Measurements from ENCODE around the gene CELA2B. TPM values are rescaled to one million over a fixed set of nuclear protein-coding genes. Genes with fewer than 3 reads are reported as not detected.

CELA2B gene
- total and polyA plus RNA-seq, 2 of the 8 experiments (the other 6 are each of a cell fraction or from before 2014, with no cell fraction given), result not detected

DNA sequence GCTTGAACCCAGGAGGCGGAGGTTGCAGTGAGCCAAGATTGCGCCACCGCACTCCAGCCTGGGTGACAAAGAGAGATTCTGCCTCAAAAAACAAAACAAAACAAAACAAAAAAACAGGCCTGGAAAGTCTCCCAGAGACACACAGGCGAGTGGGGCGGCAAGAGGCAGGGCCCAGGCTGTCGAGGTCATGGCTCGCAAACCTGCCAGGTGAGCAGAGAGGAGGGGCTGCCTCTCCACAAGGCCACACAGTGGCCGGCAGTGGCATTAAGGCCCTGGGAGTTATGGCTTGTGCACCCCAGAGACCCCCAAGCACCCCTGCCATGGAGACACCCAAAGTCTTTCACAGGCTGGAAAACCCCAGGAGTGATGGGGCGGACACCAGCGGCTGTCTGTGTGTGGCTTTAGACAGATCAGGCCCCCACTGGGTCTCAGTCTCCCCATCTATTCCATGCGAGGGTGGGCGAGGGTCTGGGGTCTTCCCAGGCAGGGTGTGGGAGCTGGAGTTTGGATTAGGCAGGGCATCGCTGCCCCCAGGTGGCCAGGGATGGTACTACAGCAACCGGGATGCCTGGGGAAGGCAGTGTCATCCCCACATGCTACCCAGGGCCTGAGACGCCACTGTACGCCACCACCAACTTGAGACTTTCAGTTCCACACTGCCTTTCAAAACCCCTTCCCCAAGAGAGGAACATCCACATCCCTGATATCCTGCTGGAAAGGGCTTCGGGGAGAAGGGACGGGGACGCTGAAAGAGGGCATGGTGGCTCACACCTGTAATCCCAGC lies 44.9 kb upstream of the CELA2B start:
- peak; percentile 52 for FAIRE-seq
- Histone ChIP-seq H2BK15ac (ENCODE audit: low read length) (0 out of 2 replicates have a peak overlapping the region, but pooled peaks have one; percentile 81), H4K91ac (replicated peaks; ENCODE audit: insufficient read length, low read length) (no peak overlapping the region), H4K5ac (ENCODE audit: insufficient read length, low read depth, low read length) (no peak overlapping the region), H3K27ac (ENCODE audit: low read depth, low read length) (no peak overlapping the region), H3K4ac (replicated peaks; ENCODE audit: insufficient read length, low read depth, low read length) (no peak overlapping the region), H3K14ac (ENCODE audit: insufficient read length) (no peak overlapping the region), H3K18ac (ENCODE audit: extremely low read depth, low read length) (no peak overlapping the region; the same call in 1 of the 2 replicates), H2BK120ac (replicated peaks; ENCODE audit: low read depth, low read length) (no peak overlapping the region), H3K23me2 (ENCODE audit: low read depth, low read length) (peaks cover 2% of the 10 kb centered on the region; the same call in 1 of the 2 replicates), H2AFZ (ENCODE audit: low read length) (no peak overlapping the region), H3K23ac (ENCODE audit: insufficient read length) (no peak overlapping the region), H4K20me1 (replicated peaks in 1 of 2; ENCODE audit: control insufficient read depth in 1 of 2, insufficient read depth in 2 of 2, low read length in 2 of 2) (peaks cover 0 to 2% of the 10 kb centered on the region in 2 experiments), H2BK12ac (ENCODE audit: low read depth, low read length) (no peak overlapping the region), H3K9me3 (ENCODE audit: insufficient read depth in 2 of 2, low read depth in 1 of 2, low read length in 1 of 2) (no peaks in the 10 kb centered on the region), H3K9ac (replicated peaks in 1 of 4; ENCODE audit: extremely low read depth in 1 of 4, low read depth in 3 of 4, low read length in 3 of 4) (no peak overlapping the region), H3K4me3 (ENCODE audit: extremely low read depth in 1 of 4, insufficient read depth in 2 of 4, low read depth in 3 of 4, low read length in 4 of 4) (no peak overlapping the region), H3K79me1 (ENCODE audit: low read depth, low read length) (no peaks in the 10 kb centered on the region), H4K8ac (ENCODE audit: extremely low read depth, insufficient read depth, low read length) (no peak overlapping the region), H3K79me2 (ENCODE audit: control insufficient read depth in 1 of 2, insufficient read depth in 2 of 2, low read length in 2 of 2) (no peaks in the 10 kb centered on the region), H2AK5ac (ENCODE audit: low read depth, low read length) (no peak overlapping the region), H2BK5ac (ENCODE audit: low read depth, low read length) (no peak overlapping the region), H3K4me2 (ENCODE audit: insufficient read depth in 1 of 2, low read depth in 2 of 2, low read length in 2 of 2) (no peak overlapping the region), H3K4me1 (replicated peaks in 1 of 4; ENCODE audit: control insufficient read depth in 3 of 4, insufficient read depth in 4 of 4, low read length in 3 of 4) (peaks cover 0 to 7% (median 3%) of the 10 kb centered on the region in 4 experiments; a peak in 5 of 7 replicates), H2BK20ac (ENCODE audit: low read length) (no peak overlapping the region), H3K56ac (replicated peaks; ENCODE audit: insufficient read length, low read depth, low read length) (no peak overlapping the region), H3K36me3 (ENCODE audit: control insufficient read depth in 2 of 4, insufficient read depth in 4 of 4, low read length in 3 of 4) (no peaks in the 10 kb centered on the region; a peak in 1 of 8 replicates), H3K27me3 (replicated peaks in 1 of 4; ENCODE audit: control insufficient read depth in 3 of 4, extremely low read depth in 1 of 4, insufficient read depth in 3 of 4, low read length in 3 of 4) (no peaks in the 10 kb centered on the region; a peak in 1 of 7 replicates)
- WGBS, 2 experiments (ENCODE audit: extremely low coverage in 1 of 2, insufficient coverage in 1 of 2, insufficient read length in 1 of 2, insufficient replicate concordance in 2 of 2, low coverage in 1 of 2, low lambda C conversion rate in 2 of 2, missing lambda C conversion rate in 1 of 2), result 66% methylated on average over 18 of the region's 19 CpGs; no CpG with 5 or more reads in 1 of the 2 experiments
- ChIA-PET POLR2A (ENCODE audit: partially characterized antibody) (interaction anchor here (1.0 to 1.4 kb wide), 2 partner anchors 102 to 107 kb away, joined by 3 to 4 read pairs; no protein-coding TSS in a partner anchor), CTCF (ENCODE audit: partially characterized antibody) (interaction anchor here (0.9 to 16.9 kb wide), 38 partner anchors 9 to 331 kb away, joined by 3 to 170 read pairs (median 4); no protein-coding TSS in a partner anchor)
- DNase-seq (ENCODE audit: low read depth in 1 of 2, low spot score in 2 of 2), result peak; percentile 69 to 100
- TF ChIP-seq PHF8 (conservative IDR thresholded peaks at IDR 0.05; ENCODE audit: low read depth, low read length) (no peak), SIN3A (conservative IDR thresholded peaks at IDR 0.05 in 1 of 2, IDR thresholded peaks at IDR 0.05 in 1 of 2; ENCODE audit: low read depth in 1 of 2, low read length in 2 of 2) (peak in 1 of 2 experiments; percentile 43; a peak in 1 of 4 replicates), RAD21 (IDR thresholded peaks at IDR 0.05 in 1 of 2, conservative IDR thresholded peaks at IDR 0.05 in 1 of 2; ENCODE audit: low read depth in 2 of 2, low read length in 2 of 2) (peak; percentile 94)
- TF ChIP-seq, protein P1, sequence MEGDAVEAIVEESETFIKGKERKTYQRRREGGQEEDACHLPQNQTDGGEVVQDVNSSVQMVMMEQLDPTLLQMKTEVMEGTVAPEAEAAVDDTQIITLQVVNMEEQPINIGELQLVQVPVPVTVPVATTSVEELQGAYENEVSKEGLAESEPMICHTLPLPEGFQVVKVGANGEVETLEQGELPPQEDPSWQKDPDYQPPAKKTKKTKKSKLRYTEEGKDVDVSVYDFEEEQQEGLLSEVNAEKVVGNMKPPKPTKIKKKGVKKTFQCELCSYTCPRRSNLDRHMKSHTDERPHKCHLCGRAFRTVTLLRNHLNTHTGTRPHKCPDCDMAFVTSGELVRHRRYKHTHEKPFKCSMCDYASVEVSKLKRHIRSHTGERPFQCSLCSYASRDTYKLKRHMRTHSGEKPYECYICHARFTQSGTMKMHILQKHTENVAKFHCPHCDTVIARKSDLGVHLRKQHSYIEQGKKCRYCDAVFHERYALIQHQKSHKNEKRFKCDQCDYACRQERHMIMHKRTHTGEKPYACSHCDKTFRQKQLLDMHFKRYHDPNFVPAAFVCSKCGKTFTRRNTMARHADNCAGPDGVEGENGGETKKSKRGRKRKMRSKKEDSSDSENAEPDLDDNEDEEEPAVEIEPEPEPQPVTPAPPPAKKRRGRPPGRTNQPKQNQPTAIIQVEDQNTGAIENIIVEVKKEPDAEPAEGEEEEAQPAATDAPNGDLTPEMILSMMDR (IDR thresholded peaks at IDR 0.05; ENCODE audit: control extremely low read depth in 1 of 3, insufficient read depth in 1 of 3, low read depth in 1 of 3, low read length in 3 of 3), result peak; percentile 88 to 99 (median 96)
- TF ChIP-seq, protein P2, sequence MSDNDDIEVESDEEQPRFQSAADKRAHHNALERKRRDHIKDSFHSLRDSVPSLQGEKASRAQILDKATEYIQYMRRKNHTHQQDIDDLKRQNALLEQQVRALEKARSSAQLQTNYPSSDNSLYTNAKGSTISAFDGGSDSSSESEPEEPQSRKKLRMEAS (IDR thresholded peaks at IDR 0.05), result peak; percentile 40

Measured in H1 (cell line).